Fibroblast of lung (primary cell): ENCODE results near the gene RCOR1. TPM values are rescaled to one million over a fixed set of nuclear protein-coding genes. Genes with fewer than 3 reads are reported as not detected.

Experiments used
- DNase-seq, 2 donors: peaks; one replicate each; pipeline versions ENCODE4 v3.0.0 to v3.0.0-alpha.2; 2010; ENCODE audit warnings: low read depth in 2 of 2
- H2AFZ ChIP-seq: 2 replicates; pipeline ENCODE4 v1.5.1; 2012; ENCODE audit warnings: low read length, control low read depth, inconsistent platforms
- H3K27ac ChIP-seq: 2 replicates; pipeline ENCODE4 v1.5.1; 2011; ENCODE audit warnings: low read length, control low read depth; ENCODE audit not compliant: insufficient read depth
- H3K27me3 ChIP-seq: 2 replicates; pipeline ENCODE4 v1.5.1; 2011; ENCODE audit warnings: mild to moderate bottlenecking, low read length; ENCODE audit not compliant: control insufficient read depth, insufficient read depth
- H3K36me3 ChIP-seq: 2 replicates; pipeline ENCODE4 v1.5.1; 2011; ENCODE audit warnings: low read length; ENCODE audit not compliant: control insufficient read depth, insufficient read depth
- H3K4me1 ChIP-seq: 2 replicates; pipeline ENCODE4 v1.5.1; 2011; ENCODE audit warnings: low read length; ENCODE audit not compliant: control insufficient read depth, insufficient read depth; ENCODE audit errors: extremely low read depth
- H3K4me2 ChIP-seq: 2 replicates; pipeline ENCODE4 v1.5.1; 2011; ENCODE audit warnings: low read length, control low read depth; ENCODE audit not compliant: insufficient read depth; ENCODE audit errors: extremely low read depth
- H3K4me3 ChIP-seq, 4 experiments: fragments of 200-600 bp in 1 of 4; sonication (generic) in 1 of 4; replicated peaks in 1 of 4; 2 replicates each; pipeline ENCODE4 v1.5.1; 2011 to 2016; ENCODE audit warnings: low read length in 4 of 4, low read depth in 3 of 4, mild to moderate bottlenecking in 3 of 4, control low read depth in 2 of 4, inconsistent platforms in 1 of 4, mixed read lengths in 1 of 4; ENCODE audit not compliant: insufficient read depth in 1 of 4; ENCODE audit errors: control extremely low read depth in 1 of 4
- H3K79me2 ChIP-seq: 2 replicates; pipeline ENCODE4 v1.5.1; 2012; ENCODE audit warnings: mild to moderate bottlenecking, low read length, inconsistent platforms; ENCODE audit not compliant: control insufficient read depth, insufficient read depth
- H3K9ac ChIP-seq: 2 replicates; pipeline ENCODE4 v1.5.1; 2011; ENCODE audit warnings: mild to moderate bottlenecking, low read length, control low read depth; ENCODE audit not compliant: insufficient read depth
- H3K9me3 ChIP-seq: 2 replicates; pipeline ENCODE4 v1.5.1; 2012; ENCODE audit warnings: low read depth, low read length; ENCODE audit not compliant: control insufficient read depth, insufficient read depth
- H4K20me1 ChIP-seq: 2 replicates; pipeline ENCODE4 v1.5.1; 2011; ENCODE audit warnings: low read length; ENCODE audit not compliant: control insufficient read depth, insufficient read depth; ENCODE audit errors: extremely low read depth
- CTCF ChIP-seq, 2 donors: IDR thresholded peaks in 1 of 2; conservative IDR thresholded peaks in 1 of 2; 1 replicate in 1 of 2; 2 replicates in 1 of 2; pipeline ENCODE4 v1.5.1; 2011 to 2012; ENCODE audit warnings: low read length in 2 of 2, control low read depth in 1 of 2, inconsistent platforms in 1 of 2, low read depth in 1 of 2, mild to moderate bottlenecking in 1 of 2
- EZH2 ChIP-seq: IDR thresholded peaks from 2 replicates; pipeline ENCODE4 v1.5.1; 2012; ENCODE audit warnings: low read length, control low read depth, mild to moderate bottlenecking; ENCODE audit errors: missing control alignments
- polyA minus RNA-seq: library from RNA; depleted of rRNA, polyadenylated mRNA; stranded (reverse); fragments of >200 nt; gene quantifications from 2 replicates; pipeline ENCODE4 v1.2.3, GENCODE V29; 2011; ENCODE audit warnings: low replicate concordance
- polyA plus RNA-seq, 2 donors: library from polyadenylated mRNA; depleted of rRNA in 1 of 2; stranded (reverse) in 1 of 2; unstranded in 1 of 2; fragments of >200 nt; gene quantifications; 2 replicates each; pipeline ENCODE4 v1.2.1, GENCODE V29; 2011 to 2012; ENCODE audit warnings: missing spikeins in 1 of 2
- total RNA-seq: library from RNA; depleted of rRNA; stranded (reverse); fragments of >200 nt; gene quantifications from 2 replicates; pipeline ENCODE4 v1.2.1, GENCODE V29; 2014

Gene RCOR1
- total RNA-seq (6.7 and 11.4 TPM in 2 replicates), polyA plus RNA-seq (18.7 and 19.6 TPM in 2 replicates), polyA minus RNA-seq (13.1 and 15.5 TPM in 2 replicates)
- 11.3 and 12.4 TPM in 2 replicates for polyA plus RNA-seq (2012)

- no peak for TF ChIP-seq EZH2
- no peak for TF ChIP-seq CTCF (conservative IDR thresholded peaks at IDR 0.05 in 1 of 2, IDR thresholded peaks at IDR 0.05 in 1 of 2; ENCODE audit: low read depth in 1 of 2, low read length in 2 of 2)
- Histone ChIP-seq H4K20me1 (no peaks in the 10 kb centered on the region), H3K4me3 (peak within 1 kb of the TSS; percentile 73 to 93 (median 82)), H2AFZ (peak within 1 kb of the TSS; percentile 53), H3K27ac (peak within 1 kb of the TSS; percentile 93), H3K27me3 (no peaks in the 10 kb centered on the region), H3K9me3 (no peaks in the 10 kb centered on the region), H3K4me2 (peak within 1 kb of the TSS; percentile 79), H3K9ac (peak within 1 kb of the TSS; percentile 95), H3K36me3 (no peaks in the 10 kb centered on the region), H3K4me1 (peaks cover 6% of the 10 kb centered on the region), H3K79me2 (peaks cover 29% of the 10 kb centered on the region)
- DNase-seq = peak; percentile 98 to 99
Observed at GRCh38 chr14:102591944-102592762, at the start of gene RCOR1. Gene RCOR1, plus strand, starts transcription at chr14:102592649. Its CDS starts 238 bp downstream, at chr14:102592887.

- Histone ChIP-seq H3K9ac (no peak overlapping the region), H3K9me3 (no peaks in the 10 kb centered on the region), H4K20me1 (no peaks in the 10 kb centered on the region), H3K36me3 (no peaks in the 10 kb centered on the region), H3K4me2 (no peak overlapping the region), H3K4me3 (no peak overlapping the region), H3K27ac (no peak overlapping the region), H3K27me3 (peaks cover 5% of the 10 kb centered on the region), H3K79me2 (no peaks in the 10 kb centered on the region), H3K4me1 (no peaks in the 10 kb centered on the region), H2AFZ (no peak overlapping the region)
- DNase-seq = no peak
- TF ChIP-seq EZH2 (peak; percentile 82), CTCF (conservative IDR thresholded peaks at IDR 0.05 in 1 of 2, IDR thresholded peaks at IDR 0.05 in 1 of 2; ENCODE audit: low read depth in 1 of 2, low read length in 2 of 2) (no peak)
Observed at GRCh38 chr14:102544046-102544746, 48.3 kb upstream of the RCOR1 start.

- Histone ChIP-seq H3K27me3 (peaks cover 5% of the 10 kb centered on the region), H3K27ac (no peak overlapping the region), H3K4me2 (no peak overlapping the region), H3K4me1 (no peaks in the 10 kb centered on the region), H3K79me2 (no peaks in the 10 kb centered on the region), H4K20me1 (no peaks in the 10 kb centered on the region), H3K9ac (no peak overlapping the region), H3K36me3 (no peaks in the 10 kb centered on the region), H2AFZ (no peak overlapping the region), H3K4me3 (no peak overlapping the region), H3K9me3 (no peaks in the 10 kb centered on the region)
- DNase-seq = no peak
- TF ChIP-seq CTCF (conservative IDR thresholded peaks at IDR 0.05 in 1 of 2, IDR thresholded peaks at IDR 0.05 in 1 of 2; ENCODE audit: low read depth in 1 of 2, low read length in 2 of 2) = no peak
- no peak for TF ChIP-seq EZH2
Observed at GRCh38 chr14:102544747-102545460, 47.5 kb upstream of the RCOR1 start.
